Calu3 (cell line): ENCODE data around the gene ZDHHC12. TPM values are rescaled to one million over a fixed set of nuclear protein-coding genes. Genes with fewer than 3 reads are reported as not detected.

ENCODE experiments used
- BruUV-seq: library from RNA; stranded (reverse); fragments of 400-500 nt; replicated peaks from 2 replicates; lab custom pipeline; 2021; lab: Mats Ljungman, UMichigan
- CTCF ChIA-PET: fragments of 300-600 bp; sonication (Branson Sonifier 250); formaldehyde crosslinking; loops from one replicate; lab custom pipeline; 2022; ENCODE audit warnings: antibody characterized with exemption; lab: Charles Lee
- DNase-seq: peaks from one replicate; pipeline ENCODE4 v3.0.0; 2022
- H3K27ac Mint-ChIP-seq: one replicate; pipeline ENCODE4 v1.8.0; 2022; ENCODE audit warnings: mixed read lengths; ENCODE audit not compliant: unreplicated experiment
- H3K27me3 Mint-ChIP-seq: one replicate; pipeline ENCODE4 v1.8.0; 2022; ENCODE audit warnings: mixed read lengths; ENCODE audit not compliant: unreplicated experiment
- H3K36me3 Mint-ChIP-seq: one replicate; pipeline ENCODE4 v1.8.0; 2022; ENCODE audit warnings: mild to moderate bottlenecking, moderate library complexity, mixed read lengths; ENCODE audit not compliant: insufficient read depth, unreplicated experiment
- H3K4me1 Mint-ChIP-seq: one replicate; pipeline ENCODE4 v1.8.0; 2022; ENCODE audit warnings: mild to moderate bottlenecking, low read depth, mixed read lengths; ENCODE audit not compliant: unreplicated experiment
- H3K4me3 Mint-ChIP-seq: one replicate; pipeline ENCODE4 v1.8.0; 2022; ENCODE audit warnings: mild to moderate bottlenecking, low read depth, moderate library complexity, mixed read lengths; ENCODE audit not compliant: unreplicated experiment
- H3K9me3 Mint-ChIP-seq: one replicate; pipeline ENCODE4 v1.8.0; 2022; ENCODE audit warnings: low read depth, mixed read lengths; ENCODE audit not compliant: unreplicated experiment
- intact Hi-C: fragments of 100-400 bp; cut with micrococcal nuclease; formaldehyde crosslinking; loops from one replicate; pipeline ENCODE4 v1.10.0; 2022; ENCODE audit not compliant: unreplicated experiment
- total RNA-seq: library from RNA; stranded (reverse); gene quantifications from 2 replicates; pipeline ENCODE4 v1.2.3, GENCODE V29; 2022
- TF ChIP-seq, protein P1 (sequence below): fragments of 200-600 bp; IDR thresholded peaks from one replicate; pipeline ENCODE4 v1.8.0; 2022; ENCODE audit warnings: antibody characterized with exemption; ENCODE audit not compliant: unreplicated experiment

ZDHHC12 gene
- total RNA-seq, 1 experiment from 2014 or later: 35.4 TPM

DNA sequence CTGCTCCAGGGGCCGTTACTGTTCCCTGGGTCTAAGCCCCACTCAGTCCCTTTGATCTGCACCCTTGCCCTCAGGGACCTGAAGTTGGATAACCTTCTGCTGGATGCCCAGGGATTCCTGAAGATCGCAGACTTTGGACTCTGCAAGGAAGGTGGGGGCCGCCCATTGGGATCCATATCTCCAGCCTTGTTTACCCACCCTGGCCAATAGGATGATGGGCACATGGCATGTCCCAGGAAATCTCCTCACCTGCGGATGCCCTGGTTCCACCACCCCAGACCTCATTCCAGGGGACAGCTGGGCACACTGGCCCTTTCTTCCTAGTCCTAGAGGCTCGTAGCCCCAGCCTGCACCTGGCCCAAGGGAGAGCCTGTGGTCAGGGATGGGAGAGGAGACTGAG, 5.5 kb downstream of the ZDHHC12 start:
- Mint-ChIP-seq H3K27me3 (no peaks in the 10 kb centered on the region), H3K4me3 (no peak overlapping the region), H3K27ac (no peak overlapping the region), H3K9me3 (no peaks in the 10 kb centered on the region), H3K4me1 (peaks cover 12% of the 10 kb centered on the region), H3K36me3 (peaks cover 19% of the 10 kb centered on the region)
- BruUV-seq: no TSS peak
- DNase-seq: no peak
- TF ChIP-seq, protein P1, sequence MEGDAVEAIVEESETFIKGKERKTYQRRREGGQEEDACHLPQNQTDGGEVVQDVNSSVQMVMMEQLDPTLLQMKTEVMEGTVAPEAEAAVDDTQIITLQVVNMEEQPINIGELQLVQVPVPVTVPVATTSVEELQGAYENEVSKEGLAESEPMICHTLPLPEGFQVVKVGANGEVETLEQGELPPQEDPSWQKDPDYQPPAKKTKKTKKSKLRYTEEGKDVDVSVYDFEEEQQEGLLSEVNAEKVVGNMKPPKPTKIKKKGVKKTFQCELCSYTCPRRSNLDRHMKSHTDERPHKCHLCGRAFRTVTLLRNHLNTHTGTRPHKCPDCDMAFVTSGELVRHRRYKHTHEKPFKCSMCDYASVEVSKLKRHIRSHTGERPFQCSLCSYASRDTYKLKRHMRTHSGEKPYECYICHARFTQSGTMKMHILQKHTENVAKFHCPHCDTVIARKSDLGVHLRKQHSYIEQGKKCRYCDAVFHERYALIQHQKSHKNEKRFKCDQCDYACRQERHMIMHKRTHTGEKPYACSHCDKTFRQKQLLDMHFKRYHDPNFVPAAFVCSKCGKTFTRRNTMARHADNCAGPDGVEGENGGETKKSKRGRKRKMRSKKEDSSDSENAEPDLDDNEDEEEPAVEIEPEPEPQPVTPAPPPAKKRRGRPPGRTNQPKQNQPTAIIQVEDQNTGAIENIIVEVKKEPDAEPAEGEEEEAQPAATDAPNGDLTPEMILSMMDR: no peak
- CTCF ChIA-PET: interaction anchor here (0.7 kb wide), 1 partner anchor 82 kb away, joined by 4 read pairs; no protein-coding TSS in a partner anchor
- intact Hi-C loops: no loop called here

DNA sequence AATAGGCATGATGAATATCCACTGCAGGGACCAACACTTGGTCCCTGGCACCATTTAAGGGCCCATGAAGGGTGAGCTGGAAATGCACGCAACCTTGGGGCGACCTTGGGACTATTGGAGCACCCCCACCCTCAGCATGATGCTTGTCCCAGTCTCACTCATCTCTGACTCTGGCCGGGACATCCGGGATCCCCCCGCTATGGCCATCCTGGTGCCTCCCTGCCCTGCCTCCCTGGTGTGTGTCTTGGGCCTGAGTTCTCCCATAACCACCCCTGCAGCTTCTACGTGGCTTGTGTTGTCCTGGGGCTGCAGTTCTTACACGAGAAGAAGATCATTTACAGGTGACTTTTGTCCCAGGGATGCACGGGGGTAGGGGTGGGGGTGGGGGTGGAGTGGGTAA, 5.9 kb downstream of the ZDHHC12 start:
- no peak for DNase-seq
- intact Hi-C loops: no loop called here
- Mint-ChIP-seq H3K36me3 (peaks cover 15% of the 10 kb centered on the region), H3K4me1 (peaks cover 8% of the 10 kb centered on the region), H3K27me3 (no peaks in the 10 kb centered on the region), H3K27ac (no peak overlapping the region), H3K4me3 (no peak overlapping the region), H3K9me3 (no peaks in the 10 kb centered on the region)
- CTCF ChIA-PET: no interaction called here
- BruUV-seq: no TSS peak
- TF ChIP-seq, protein P1: no peak

DNA sequence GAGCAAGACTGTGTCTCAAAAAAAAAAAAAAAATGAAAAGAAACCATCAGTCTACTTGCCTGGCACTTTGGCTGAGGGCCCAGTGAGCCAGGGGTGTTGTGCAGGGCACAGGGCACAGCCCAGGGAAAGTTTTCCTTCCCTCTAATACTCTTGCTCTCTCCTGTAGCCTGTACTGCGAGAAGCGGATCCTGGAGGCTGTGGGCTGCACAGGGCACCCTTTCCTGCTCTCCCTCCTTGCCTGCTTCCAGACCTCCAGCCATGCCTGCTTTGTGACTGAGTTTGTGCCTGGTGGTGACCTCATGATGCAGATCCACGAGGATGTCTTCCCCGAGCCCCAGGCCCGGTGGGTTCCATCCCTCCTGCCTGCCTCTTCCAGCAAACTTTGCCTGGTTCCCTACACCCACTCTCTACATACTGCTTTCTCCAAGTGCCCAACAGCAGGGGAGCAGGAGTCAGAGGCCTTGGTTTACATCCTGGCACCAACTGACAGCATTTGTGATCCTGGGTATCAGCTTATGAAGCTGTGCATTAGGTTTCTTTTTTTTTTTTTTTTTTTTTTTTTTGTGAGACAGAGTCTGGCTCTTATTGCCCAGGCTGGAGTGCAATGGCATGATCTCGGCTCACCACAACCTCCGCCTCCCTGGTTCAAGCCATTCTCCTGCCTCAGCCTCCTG, 7.2 kb downstream of the ZDHHC12 start:
- H3K9me3 Mint-ChIP-seq: no peaks in the 10 kb centered on the region
- intact Hi-C loops: no loop called here
- no peaks in the 10 kb centered on the region for H3K4me1 Mint-ChIP-seq
- no peaks in the 10 kb centered on the region for H3K27me3 Mint-ChIP-seq
- DNase-seq: no peak
- TF ChIP-seq, protein P1: no peak
- CTCF ChIA-PET: interaction anchor here (0.7 kb wide), 1 partner anchor 725 kb away, joined by 6 read pairs; no protein-coding TSS in a partner anchor
- peaks cover 11% of the 10 kb centered on the region for H3K36me3 Mint-ChIP-seq
- no TSS peak for BruUV-seq
- no peak overlapping the region for H3K4me3 Mint-ChIP-seq
- no peak overlapping the region for H3K27ac Mint-ChIP-seq

DNA sequence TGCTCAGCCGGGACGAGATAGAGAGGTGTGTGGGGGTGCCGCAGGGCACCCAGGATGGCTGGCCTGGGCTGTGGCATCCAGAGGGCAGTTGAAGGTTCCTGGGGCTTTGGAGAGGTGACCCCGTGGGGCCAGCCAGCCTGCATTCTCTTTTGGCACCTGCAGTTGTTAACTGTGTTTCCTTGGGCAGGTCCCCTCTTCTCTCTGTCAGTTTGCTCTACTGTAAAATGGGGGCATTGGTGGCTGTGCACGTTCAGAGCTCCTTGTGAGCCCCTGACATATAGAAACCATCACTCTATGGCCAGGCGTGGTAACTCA, 8.5 kb downstream of the ZDHHC12 start:
- H3K9me3 Mint-ChIP-seq: no peaks in the 10 kb centered on the region
- DNase-seq: no peak
- CTCF ChIA-PET: no interaction called here
- TF ChIP-seq, protein P1: no peak
- peaks cover 4% of the 10 kb centered on the region for H3K36me3 Mint-ChIP-seq
- H3K4me1 Mint-ChIP-seq: no peaks in the 10 kb centered on the region
- H3K27me3 Mint-ChIP-seq: no peaks in the 10 kb centered on the region
- intact Hi-C loops: no loop called here
- no peak overlapping the region for H3K27ac Mint-ChIP-seq
- BruUV-seq: no TSS peak
- no peak overlapping the region for H3K4me3 Mint-ChIP-seq
